HL-60 (cell line): Measurements from ENCODE around the gene FBXO8.

Source experiments
- SPI1 ChIP-seq: IDR thresholded peaks from 2 replicates; pipeline ENCODE4 v1.6.1; 2012; ENCODE audit warnings: low read depth, mild to moderate bottlenecking, borderline replicate concordance
- TF ChIP-seq, protein P1 (sequence below): IDR thresholded peaks from one replicate; pipeline ENCODE4 v1.5.1; 2011; ENCODE audit warnings: low read length, control low read depth, inconsistent platforms; ENCODE audit not compliant: insufficient read depth

DNA sequence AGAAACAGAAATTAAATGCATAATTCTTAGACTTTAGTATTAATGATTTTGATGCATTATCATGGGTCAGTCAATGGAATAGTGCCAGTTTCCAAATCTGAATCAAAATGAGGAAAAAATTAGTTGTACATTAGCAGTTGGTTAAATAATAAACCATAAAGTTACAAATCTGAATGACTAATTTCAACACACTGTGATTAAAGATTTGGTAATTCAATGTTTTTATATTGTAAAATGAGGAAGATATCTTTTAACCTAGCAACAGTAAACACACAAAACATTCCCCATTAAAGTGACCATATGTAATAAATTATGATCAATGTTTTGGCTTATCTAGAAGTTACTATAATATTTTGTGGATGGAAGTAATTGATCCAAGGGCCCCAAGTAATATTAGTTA is 1.6 kb downstream of the FBXO8 start:
- TF ChIP-seq, protein P1, sequence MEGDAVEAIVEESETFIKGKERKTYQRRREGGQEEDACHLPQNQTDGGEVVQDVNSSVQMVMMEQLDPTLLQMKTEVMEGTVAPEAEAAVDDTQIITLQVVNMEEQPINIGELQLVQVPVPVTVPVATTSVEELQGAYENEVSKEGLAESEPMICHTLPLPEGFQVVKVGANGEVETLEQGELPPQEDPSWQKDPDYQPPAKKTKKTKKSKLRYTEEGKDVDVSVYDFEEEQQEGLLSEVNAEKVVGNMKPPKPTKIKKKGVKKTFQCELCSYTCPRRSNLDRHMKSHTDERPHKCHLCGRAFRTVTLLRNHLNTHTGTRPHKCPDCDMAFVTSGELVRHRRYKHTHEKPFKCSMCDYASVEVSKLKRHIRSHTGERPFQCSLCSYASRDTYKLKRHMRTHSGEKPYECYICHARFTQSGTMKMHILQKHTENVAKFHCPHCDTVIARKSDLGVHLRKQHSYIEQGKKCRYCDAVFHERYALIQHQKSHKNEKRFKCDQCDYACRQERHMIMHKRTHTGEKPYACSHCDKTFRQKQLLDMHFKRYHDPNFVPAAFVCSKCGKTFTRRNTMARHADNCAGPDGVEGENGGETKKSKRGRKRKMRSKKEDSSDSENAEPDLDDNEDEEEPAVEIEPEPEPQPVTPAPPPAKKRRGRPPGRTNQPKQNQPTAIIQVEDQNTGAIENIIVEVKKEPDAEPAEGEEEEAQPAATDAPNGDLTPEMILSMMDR = no peak
- no peak for TF ChIP-seq SPI1
